Keratinocyte (primary cell): ENCODE data around the gene ACBD6. TPM values are rescaled to one million over a fixed set of nuclear protein-coding genes. Genes with fewer than 3 reads are reported as not detected.

Experiments
- DNase-seq: peaks from one replicate; pipeline ENCODE4 v3.0.0-alpha.2; 2011; ENCODE audit warnings: low read depth, missing footprints, low spot score
- FAIRE-seq: peaks from 2 replicates; lab custom pipeline; 2011; peaks lifted over from hg19 to GRCh38; lab: Jason Lieb, UNC
- H2AFZ ChIP-seq: 2 replicates; pipeline ENCODE4 v1.6.0; 2012; ENCODE audit warnings: low read length, control low read depth, inconsistent platforms; ENCODE audit not compliant: control insufficient read depth
- H3K27ac ChIP-seq: 2 replicates; pipeline ENCODE4 v1.5.1; 2011; ENCODE audit warnings: low read length; ENCODE audit not compliant: control insufficient read depth, insufficient read depth
- H3K27me3 ChIP-seq: 3 replicates; pipeline ENCODE4 v1.6.0; 2011; ENCODE audit warnings: low read length; ENCODE audit not compliant: control insufficient read depth, insufficient read depth; ENCODE audit errors: extremely low read depth
- H3K36me3 ChIP-seq, 2 experiments: 2 replicates in 1 of 2; 3 replicates in 1 of 2; pipeline ENCODE4 v1.5.1; 2011; ENCODE audit warnings: low read length in 2 of 2, mild to moderate bottlenecking in 1 of 2; ENCODE audit not compliant: control insufficient read depth in 2 of 2, insufficient read depth in 2 of 2; ENCODE audit errors: extremely low read depth in 1 of 2
- H3K4me1 ChIP-seq: 3 replicates; pipeline ENCODE4 v1.5.1; 2011; ENCODE audit warnings: low read length; ENCODE audit not compliant: control insufficient read depth, insufficient read depth; ENCODE audit errors: extremely low read depth
- H3K4me2 ChIP-seq: 3 replicates; pipeline ENCODE4 v1.6.0; 2011; ENCODE audit warnings: low read depth, low read length; ENCODE audit not compliant: control insufficient read depth, insufficient read depth; ENCODE audit errors: extremely low read depth
- H3K4me3 ChIP-seq, 3 experiments: fragments of 200-600 bp in 1 of 3; sonication (generic) in 1 of 3; 2 replicates in 2 of 3; 3 replicates in 1 of 3; pipeline ENCODE4 v1.5.1; 2011 to 2016; ENCODE audit warnings: low read length in 3 of 3, mild to moderate bottlenecking in 3 of 3, control low read depth in 2 of 3, inconsistent platforms in 1 of 3, low read depth in 1 of 3, mixed read lengths in 1 of 3, mixed run types in 1 of 3, moderate library complexity in 1 of 3; ENCODE audit not compliant: control insufficient read depth in 2 of 3, insufficient read depth in 2 of 3; ENCODE audit errors: extremely low read depth in 1 of 3
- H3K79me2 ChIP-seq: 2 replicates; pipeline ENCODE4 v1.6.0; 2012; ENCODE audit warnings: low read length; ENCODE audit not compliant: control insufficient read depth, insufficient read depth
- H3K9ac ChIP-seq: 3 replicates; pipeline ENCODE4 v1.6.0; 2011; ENCODE audit warnings: low read length; ENCODE audit not compliant: control insufficient read depth, insufficient read depth; ENCODE audit errors: extremely low read depth
- H3K9me1 ChIP-seq: 3 replicates; pipeline ENCODE4 v1.6.0; 2011; ENCODE audit warnings: low read length; ENCODE audit not compliant: control insufficient read depth, insufficient read depth; ENCODE audit errors: extremely low read depth
- H3K9me3 ChIP-seq: 2 replicates; pipeline ENCODE4 v1.5.1; 2012; ENCODE audit warnings: low read depth, low read length; ENCODE audit not compliant: control insufficient read depth
- H4K20me1 ChIP-seq: 3 replicates; pipeline ENCODE4 v1.6.0; 2011; ENCODE audit warnings: low read length; ENCODE audit not compliant: control insufficient read depth, insufficient read depth; ENCODE audit errors: extremely low read depth
- CTCF ChIP-seq, 3 experiments: IDR thresholded peaks in 1 of 3; conservative IDR thresholded peaks in 1 of 3; optimal IDR thresholded peaks in 1 of 3; 2 replicates in 2 of 3; 3 replicates in 1 of 3; pipeline versions ENCODE3 to v1.5.1; 2011; ENCODE audit warnings: low read length in 3 of 3, mild to moderate bottlenecking in 3 of 3, moderate library complexity in 2 of 3, control low read depth in 1 of 3, inconsistent platforms in 1 of 3; ENCODE audit not compliant: insufficient read depth in 2 of 3; ENCODE audit errors: extremely low read depth in 1 of 3
- EZH2 ChIP-seq: IDR thresholded peaks from one replicate; pipeline ENCODE4 v1.6.1; 2012; ENCODE audit warnings: inconsistent platforms, mild to moderate bottlenecking, low read length, moderate library complexity
- dilution Hi-C: fragments of 300-500 bp; cut with MboI; formaldehyde crosslinking; loops from one replicate; pipeline ENCODE4 v1.7.0; 2020; ENCODE audit warnings: low sequenced_read_pairs; ENCODE audit not compliant: extremely low pct_ligation_motif_present
- polyA plus RNA-seq, 5 experiments: library from polyadenylated mRNA; depleted of rRNA in 3 of 5; stranded (reverse) in 3 of 5; stranded (forward) in 1 of 5; unstranded in 1 of 5; fragments of >200 nt; gene quantifications; 1 replicate in 1 of 5; 2 replicates in 3 of 5; 3 replicates in 1 of 5; pipeline versions ENCODE4 v1.2.1 to v1.2.3, GENCODE V29; 2011 to 2012; ENCODE audit warnings: missing spikeins in 2 of 5, low read depth in 1 of 5, low replicate concordance in 1 of 5

The ACBD6 gene
- polyA plus RNA-seq, 1 donor (not counting 4 experiments of a cell fraction or from before 2014, with no cell fraction given): 47.5 TPM

DNA sequence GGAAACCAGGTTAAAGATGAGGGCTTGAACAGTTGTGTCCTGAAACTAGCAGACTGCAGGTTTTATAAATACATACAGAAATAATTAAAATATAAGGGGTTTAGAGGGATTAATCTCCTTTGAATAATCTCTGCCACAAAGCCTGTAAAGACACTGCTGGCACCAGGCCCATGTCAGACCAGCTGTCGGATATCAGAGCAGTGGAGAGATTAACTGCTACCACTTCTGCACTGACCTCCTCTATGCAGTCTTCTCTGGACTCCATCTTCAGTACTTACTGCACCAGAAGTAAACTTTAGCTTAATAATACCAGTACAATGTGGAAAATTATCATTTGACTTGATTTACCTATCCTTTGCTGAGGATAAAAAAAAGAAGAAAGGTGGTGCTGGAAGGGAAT lies 143.7 kb downstream of the ACBD6 start:
- TF ChIP-seq CTCF (optimal IDR thresholded peaks at IDR 0.05 in 1 of 3, IDR thresholded peaks at IDR 0.05 in 1 of 3, conservative IDR thresholded peaks at IDR 0.05 in 1 of 3; ENCODE audit: extremely low read depth in 1 of 3, insufficient read depth in 2 of 3, low read length in 3 of 3) (no peak), EZH2 (no peak)
- Histone ChIP-seq H2AFZ (no peak overlapping the region), H3K27ac (no peak overlapping the region), H3K4me1 (peaks cover 9% of the 10 kb centered on the region), H3K9me1 (no peaks in the 10 kb centered on the region), H4K20me1 (peaks cover 5% of the 10 kb centered on the region), H3K79me2 (peaks cover 5% of the 10 kb centered on the region), H3K9me3 (no peaks in the 10 kb centered on the region), H3K36me3 (no peaks in the 10 kb centered on the region), H3K4me2 (no peak overlapping the region), H3K4me3 (no peak overlapping the region), H3K27me3 (no peaks in the 10 kb centered on the region), H3K9ac (no peak overlapping the region)
- FAIRE-seq: no peak
- DNase-seq: no peak
- dilution Hi-C loops: no loop called here

GRCh38 chr1:180353945-180354344 lies 148.4 kb downstream of the ACBD6 start:
- no peaks in the 10 kb centered on the region for H3K36me3 ChIP-seq
- H3K79me2 ChIP-seq: peaks cover 8% of the 10 kb centered on the region
- H3K27ac ChIP-seq: no peak overlapping the region
- DNase-seq (no peak), FAIRE-seq (no peak)
- H3K4me3 ChIP-seq: no peak overlapping the region
- H4K20me1 ChIP-seq: peaks cover 3% of the 10 kb centered on the region
- no peaks in the 10 kb centered on the region for H3K9me1 ChIP-seq
- no peaks in the 10 kb centered on the region for H3K4me1 ChIP-seq
- no peak overlapping the region for H3K4me2 ChIP-seq
- H3K9ac ChIP-seq: no peak overlapping the region
- H3K27me3 ChIP-seq: no peaks in the 10 kb centered on the region
- H2AFZ ChIP-seq: no peak overlapping the region
- no peak for TF ChIP-seq EZH2
- no peak for TF ChIP-seq CTCF (optimal IDR thresholded peaks at IDR 0.05 in 1 of 3, IDR thresholded peaks at IDR 0.05 in 1 of 3, conservative IDR thresholded peaks at IDR 0.05 in 1 of 3; ENCODE audit: extremely low read depth in 1 of 3, insufficient read depth in 2 of 3, low read length in 3 of 3)
- dilution Hi-C loops: no loop called here
- no peaks in the 10 kb centered on the region for H3K9me3 ChIP-seq
